Stimulated activated naive CD8-positive, alpha-beta T cell treated with anti-CD3 and anti-CD28 coated beads, Interleukin-15, amount 100 ng/mL, for 72 hours (primary cell): Measurements from ENCODE around the gene MCM3.
A peak's percentile ranks its signal among the peaks of the same experiment; 100 is the strongest.

Source experiments
- ATAC-seq: fragments of 150-1000 bp; cut with Tn5 transposase; 2 replicates; pipeline ENCODE4 v1.10.0; 2021; ENCODE audit warnings: mild to moderate bottlenecking, moderate library complexity
- DNase-seq, 2 donors: peaks; one replicate each; pipeline ENCODE4 v3.0.0; 2021 to 2022
- H3K27ac Mint-ChIP-seq, 2 donors: one replicate each; pipeline ENCODE4 v1.8.0; 2022; ENCODE audit warnings: mild to moderate bottlenecking in 2 of 2, mixed read lengths in 2 of 2, moderate library complexity in 2 of 2
- H3K27me3 Mint-ChIP-seq: one replicate; pipeline ENCODE4 v1.8.0; 2022; ENCODE audit warnings: mixed read lengths
- H3K4me1 Mint-ChIP-seq: one replicate; pipeline ENCODE4 v1.8.0; 2022; ENCODE audit warnings: mild to moderate bottlenecking, mixed read lengths
- H3K4me3 Mint-ChIP-seq, 2 donors: one replicate each; pipeline ENCODE4 v1.8.0; 2022; ENCODE audit warnings: mild to moderate bottlenecking in 2 of 2, mixed read lengths in 2 of 2, moderate library complexity in 1 of 2
- H3K9me3 Mint-ChIP-seq, 2 donors: one replicate each; pipeline ENCODE4 v1.8.0; 2022; ENCODE audit warnings: mixed read lengths in 2 of 2

The MCM3 gene

GRCh38 chr6:52243282-52243893 is 41.2 kb downstream of the MCM3 start:
- H3K27ac Mint-ChIP-seq = no peak overlapping the region
- H3K27me3 Mint-ChIP-seq = peaks cover 35% of the 10 kb centered on the region

GRCh38 chr6:52241819-52242218 is 42.7 kb downstream of the MCM3 start:
- no peaks in the 10 kb centered on the region for H3K9me3 Mint-ChIP-seq
- no peak for DNase-seq
- H3K27me3 Mint-ChIP-seq = peaks cover 37% of the 10 kb centered on the region
- no peak overlapping the region for H3K27ac Mint-ChIP-seq
- H3K4me3 Mint-ChIP-seq = no peak overlapping the region
- ATAC-seq = no peak
- H3K4me1 Mint-ChIP-seq = no peaks in the 10 kb centered on the region

More at GRCh38 chr6:52243282-52243893, 41.2 kb downstream of the MCM3 start:
- ATAC-seq (no peak), DNase-seq (no peak)
- Mint-ChIP-seq H3K4me3 (no peak overlapping the region), H3K4me1 (no peaks in the 10 kb centered on the region), H3K9me3 (no peaks in the 10 kb centered on the region)

GRCh38 chr6:52233975-52234823 is 50.3 kb downstream of the MCM3 start:
- H3K27me3 Mint-ChIP-seq = peaks cover 68% of the 10 kb centered on the region
- ATAC-seq = peak; percentile 31
- H3K27ac Mint-ChIP-seq = no peak overlapping the region

DNA sequence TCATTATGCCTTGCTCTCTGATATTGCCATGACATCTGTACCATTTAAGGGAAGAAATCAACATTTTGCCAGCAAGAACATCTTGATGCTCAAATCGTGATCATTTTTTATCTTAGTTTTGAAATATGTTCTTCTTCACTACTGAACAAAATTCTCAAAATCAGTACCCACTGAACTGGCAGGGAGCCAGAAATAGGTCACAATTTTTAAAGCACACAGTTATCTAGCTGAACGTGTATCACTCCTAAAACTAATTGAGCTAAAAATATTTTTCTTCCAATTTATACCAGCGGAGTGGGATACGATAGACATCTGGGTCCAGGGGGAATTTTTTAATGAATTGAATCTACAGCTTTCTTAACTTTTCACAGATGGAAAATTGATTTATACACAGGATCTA is 51.5 kb downstream of the MCM3 start:
- DNase-seq (no peak), ATAC-seq (no peak)
- no peak overlapping the region for H3K4me3 Mint-ChIP-seq
- H3K4me1 Mint-ChIP-seq = peaks cover 28% of the 10 kb centered on the region
- peaks cover 65% of the 10 kb centered on the region for H3K27me3 Mint-ChIP-seq
- H3K9me3 Mint-ChIP-seq = no peaks in the 10 kb centered on the region
- no peak overlapping the region for H3K27ac Mint-ChIP-seq

More at GRCh38 chr6:52233975-52234823, 50.3 kb downstream of the MCM3 start:
- Mint-ChIP-seq H3K4me3 (no peak overlapping the region), H3K4me1 (peaks cover 23% of the 10 kb centered on the region), H3K9me3 (no peaks in the 10 kb centered on the region)
- DNase-seq = peak in 1 of 2 donors; percentile 36

DNA sequence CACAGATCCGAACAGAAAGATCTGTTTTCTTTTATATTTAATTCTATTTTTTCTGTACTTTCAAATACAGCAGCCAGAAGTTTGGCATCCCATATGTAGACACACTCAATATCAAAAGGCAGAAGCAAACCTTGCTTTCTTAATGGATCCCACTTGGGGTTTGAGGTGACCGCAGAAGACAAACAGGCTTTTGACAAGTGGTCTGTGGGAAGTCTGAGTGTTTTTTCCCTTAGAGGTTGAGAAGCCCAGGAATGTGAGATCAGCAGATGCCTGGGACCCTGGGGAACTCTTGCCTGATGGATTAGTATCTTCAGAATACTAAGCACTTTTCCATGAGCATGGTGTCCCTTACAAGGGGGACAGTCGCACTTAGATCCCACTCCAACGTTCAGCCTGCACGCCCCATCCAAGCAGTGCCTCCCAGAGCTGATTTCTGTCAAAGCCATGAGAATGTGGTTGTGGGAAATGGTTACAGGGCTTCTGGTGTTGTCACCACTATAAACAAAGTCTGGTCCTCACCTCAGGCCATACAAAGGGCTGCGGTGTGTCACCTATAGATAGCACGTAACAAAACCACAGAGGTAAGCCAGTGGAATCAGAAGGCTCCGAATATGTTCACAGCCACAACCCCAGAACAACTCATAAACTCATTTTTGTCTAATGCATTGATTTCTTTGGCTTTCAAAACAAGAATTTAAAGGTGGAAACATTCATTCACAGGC is 53.0 kb downstream of the MCM3 start:
- peak; percentile 90 for ATAC-seq
- Mint-ChIP-seq H3K27me3 (peaks cover 51% of the 10 kb centered on the region), H3K4me1 (peaks cover 41% of the 10 kb centered on the region), H3K9me3 (no peaks in the 10 kb centered on the region), H3K27ac (peak overlapping the region in 1 of 2 donors; percentile 88), H3K4me3 (no peak overlapping the region)
- peak; percentile 76 to 88 for DNase-seq

GRCh38 chr6:52230685-52231084 is 53.9 kb downstream of the MCM3 start:
- Mint-ChIP-seq H3K9me3 (no peaks in the 10 kb centered on the region), H3K4me3 (no peak overlapping the region), H3K27me3 (peaks cover 48% of the 10 kb centered on the region), H3K4me1 (peaks cover 41% of the 10 kb centered on the region), H3K27ac (no peak overlapping the region)
- DNase-seq = no peak
- no peak for ATAC-seq

DNA sequence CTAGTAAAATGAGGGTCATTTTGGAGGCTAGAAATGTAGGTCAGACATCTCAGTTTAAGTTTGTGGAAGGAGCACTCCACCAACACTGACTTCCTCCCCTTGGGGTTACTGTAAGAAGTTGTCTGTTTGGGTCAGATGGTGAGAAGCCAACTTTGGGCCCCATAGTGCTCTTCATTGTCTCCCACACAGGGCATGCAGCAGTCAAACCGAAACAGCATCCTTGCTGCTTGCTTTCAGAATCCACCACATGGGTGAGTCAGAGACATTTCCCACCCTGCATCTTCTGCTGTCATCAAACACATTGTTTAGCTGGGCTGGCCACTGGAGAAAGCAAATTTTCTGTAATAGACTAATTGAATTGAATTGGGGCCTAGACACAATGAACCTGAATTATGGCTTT is 57.0 kb downstream of the MCM3 start:
- Mint-ChIP-seq H3K27ac (no peak overlapping the region), H3K9me3 (no peaks in the 10 kb centered on the region), H3K4me3 (no peak overlapping the region), H3K27me3 (peaks cover 60% of the 10 kb centered on the region), H3K4me1 (peaks cover 36% of the 10 kb centered on the region)
- DNase-seq (peak; percentile 81 to 90), ATAC-seq (peak; percentile 91)

DNA sequence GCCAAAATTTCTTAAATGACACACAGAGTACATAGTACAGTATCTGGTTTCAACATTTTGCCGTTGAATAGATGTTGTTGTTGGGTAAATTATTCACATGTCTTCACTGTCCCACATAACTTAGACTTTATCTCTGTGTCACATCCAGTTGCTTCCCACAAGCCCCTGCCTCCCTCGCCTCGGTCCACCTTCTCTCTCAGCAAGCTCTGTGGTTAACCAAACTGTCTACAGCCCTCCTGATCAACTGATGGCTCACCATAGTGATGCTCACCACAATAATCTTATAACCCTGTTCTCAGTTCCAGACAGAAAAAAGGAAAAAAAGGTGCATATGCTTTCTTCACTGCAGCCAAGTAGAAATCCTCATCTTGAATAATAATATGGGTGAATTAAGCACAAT is 63.2 kb downstream of the MCM3 start:
- Mint-ChIP-seq H3K4me3 (no peak overlapping the region), H3K4me1 (peaks cover 9% of the 10 kb centered on the region), H3K27me3 (peaks cover 58% of the 10 kb centered on the region), H3K9me3 (no peaks in the 10 kb centered on the region), H3K27ac (no peak overlapping the region)
- ATAC-seq (peak; percentile 94), DNase-seq (peak; percentile 47 to 60)

DNA sequence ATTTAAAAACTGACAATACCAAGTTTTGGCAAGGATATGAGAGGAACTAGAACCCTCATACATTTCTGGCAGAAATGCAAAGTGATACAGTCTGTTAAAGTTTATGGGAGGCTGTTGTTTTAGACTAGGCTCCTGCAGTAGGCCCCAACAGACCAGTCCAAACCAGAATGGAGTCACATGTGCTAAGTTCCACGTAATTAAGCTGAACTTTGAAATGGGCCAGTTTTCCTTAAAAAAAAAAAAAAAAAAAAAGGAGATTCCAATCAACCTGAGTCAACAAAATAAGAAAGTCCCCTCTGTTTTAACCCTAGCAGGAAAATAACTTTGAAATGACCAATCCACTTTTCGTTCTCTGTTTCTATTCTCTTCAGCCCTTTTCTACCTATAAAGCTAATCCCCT is 66.8 kb downstream of the MCM3 start:
- H3K4me3 Mint-ChIP-seq = no peak overlapping the region
- H3K4me1 Mint-ChIP-seq = peaks cover 13% of the 10 kb centered on the region
- no peak overlapping the region for H3K27ac Mint-ChIP-seq
- DNase-seq (no peak), ATAC-seq (no peak)
- H3K9me3 Mint-ChIP-seq = no peaks in the 10 kb centered on the region
- peaks cover 26% of the 10 kb centered on the region for H3K27me3 Mint-ChIP-seq

DNA sequence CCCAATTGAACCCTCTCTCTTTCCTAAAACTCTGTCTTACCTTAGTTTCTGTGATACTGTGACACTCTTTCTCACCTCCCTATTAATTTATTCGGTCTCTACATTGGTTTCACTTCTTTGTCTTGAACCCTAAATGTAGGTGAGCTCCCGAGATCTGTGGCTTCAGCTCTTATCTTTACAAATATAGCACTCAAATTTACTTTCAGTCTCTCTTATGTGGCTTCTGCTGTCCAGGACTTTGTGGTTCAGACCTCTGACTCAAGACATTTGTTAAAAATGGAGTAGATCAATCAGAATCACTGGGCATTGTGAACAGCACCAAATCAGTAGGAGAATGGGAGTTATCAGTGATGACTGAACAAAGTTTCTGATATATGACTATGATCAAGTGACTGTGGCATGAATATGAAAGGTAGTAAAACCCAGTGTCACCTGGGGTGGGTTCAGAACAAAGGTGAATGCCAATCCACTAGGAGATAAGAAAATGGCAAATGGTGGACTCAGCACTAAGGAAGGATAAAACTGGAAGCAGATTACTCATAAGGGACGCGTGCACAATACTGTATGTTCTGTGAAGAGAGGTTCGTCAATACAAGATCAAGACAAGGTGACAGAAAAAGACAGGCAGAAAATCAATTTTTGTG is 67.5 kb downstream of the MCM3 start:
- Mint-ChIP-seq H3K27ac (no peak overlapping the region), H3K27me3 (peaks cover 29% of the 10 kb centered on the region), H3K4me1 (peaks cover 19% of the 10 kb centered on the region), H3K9me3 (no peaks in the 10 kb centered on the region), H3K4me3 (no peak overlapping the region)
- no peak for ATAC-seq
- DNase-seq = no peak

- H3K27ac Mint-ChIP-seq = no peak overlapping the region
- peaks cover 9% of the 10 kb centered on the region for H3K4me1 Mint-ChIP-seq
- no peak overlapping the region for H3K4me3 Mint-ChIP-seq
- ATAC-seq (no peak), DNase-seq (no peak)
- H3K27me3 Mint-ChIP-seq = peaks cover 30% of the 10 kb centered on the region
- H3K9me3 Mint-ChIP-seq = no peaks in the 10 kb centered on the region
Observed at GRCh38 chr6:52215787-52216186, 68.8 kb downstream of the MCM3 start.
